Lower lobe of right lung (tissue), 2 donors: Measurements from ENCODE around the gene MINK1. TPM values are rescaled to one million over a fixed set of nuclear protein-coding genes. Genes with fewer than 3 reads are reported as not detected.

Source experiments
- ATAC-seq, 2 donors: fragments of 200-7000 bp; cut with Tn5 transposase; one replicate each; pipeline ENCODE4 v1.9.1; 2020 to 2022; ENCODE audit warnings: mild to moderate bottlenecking in 2 of 2, moderate library complexity in 2 of 2
- DNase-seq: peaks from one replicate; pipeline ENCODE4 v3.0.0-alpha.2; 2020
- H3K27ac ChIP-seq: fragments of 200-600 bp; one replicate; pipeline ENCODE4 v1.8.0; 2022
- H3K27me3 ChIP-seq: fragments of 200-600 bp; one replicate; pipeline ENCODE4 v1.8.0; 2022; ENCODE audit warnings: low read depth
- H3K36me3 ChIP-seq: fragments of 200-600 bp; one replicate; pipeline ENCODE4 v1.8.0; 2022; ENCODE audit warnings: mild to moderate bottlenecking
- H3K4me1 ChIP-seq: fragments of 200-600 bp; one replicate; pipeline ENCODE4 v1.8.0; 2022
- H3K4me3 ChIP-seq: fragments of 200-600 bp; one replicate; pipeline ENCODE4 v1.8.0; 2022; ENCODE audit warnings: mild to moderate bottlenecking
- H3K9me3 ChIP-seq: fragments of 200-600 bp; one replicate; pipeline ENCODE4 v1.8.0; 2022
- intact Hi-C: fragments of 100-400 bp; cut with DNase I; formaldehyde crosslinking; loops from one replicate; pipeline ENCODE4 v1.11.0; 2022
- total RNA-seq: library from RNA; stranded (reverse); fragmentation: NEBNext Ultra II Directional; extraction: Animal tissue kit (Norgen Biotek cat#: 25700); gene quantifications from one replicate; pipeline ENCODE4 v1.2.1, GENCODE V29; 2021
- TF ChIP-seq, protein P1 (sequence below): fragments of 200-600 bp; IDR thresholded peaks from one replicate; pipeline ENCODE4 v1.8.0; 2022; ENCODE audit warnings: antibody characterized with exemption, mild to moderate bottlenecking
- donor health status: DM: no; HTN: yes; CAD: no; lungs with severe emphysema.

The MINK1 gene
- total RNA-seq, 1 donor from 2014 or later = 155 TPM

- H3K36me3 ChIP-seq = peaks cover 88% of the 10 kb centered on the region
- intact Hi-C loops = no loop called here
- no peak for ATAC-seq
Observed at GRCh38 chr17:4893272-4893671, 60.1 kb downstream of the MINK1 start.

GRCh38 chr17:4893721-4894560 is 60.8 kb downstream of the MINK1 start:
- ATAC-seq = no peak
- no peak for DNase-seq
- H3K9me3 ChIP-seq = no peaks in the 10 kb centered on the region
- intact Hi-C loops = no loop called here
- H3K4me3 ChIP-seq = no peak overlapping the region
- no peaks in the 10 kb centered on the region for H3K27me3 ChIP-seq
- H3K27ac ChIP-seq = no peak overlapping the region
- H3K36me3 ChIP-seq = peaks cover 82% of the 10 kb centered on the region
- H3K4me1 ChIP-seq = peaks cover 9% of the 10 kb centered on the region
- TF ChIP-seq, protein P1, sequence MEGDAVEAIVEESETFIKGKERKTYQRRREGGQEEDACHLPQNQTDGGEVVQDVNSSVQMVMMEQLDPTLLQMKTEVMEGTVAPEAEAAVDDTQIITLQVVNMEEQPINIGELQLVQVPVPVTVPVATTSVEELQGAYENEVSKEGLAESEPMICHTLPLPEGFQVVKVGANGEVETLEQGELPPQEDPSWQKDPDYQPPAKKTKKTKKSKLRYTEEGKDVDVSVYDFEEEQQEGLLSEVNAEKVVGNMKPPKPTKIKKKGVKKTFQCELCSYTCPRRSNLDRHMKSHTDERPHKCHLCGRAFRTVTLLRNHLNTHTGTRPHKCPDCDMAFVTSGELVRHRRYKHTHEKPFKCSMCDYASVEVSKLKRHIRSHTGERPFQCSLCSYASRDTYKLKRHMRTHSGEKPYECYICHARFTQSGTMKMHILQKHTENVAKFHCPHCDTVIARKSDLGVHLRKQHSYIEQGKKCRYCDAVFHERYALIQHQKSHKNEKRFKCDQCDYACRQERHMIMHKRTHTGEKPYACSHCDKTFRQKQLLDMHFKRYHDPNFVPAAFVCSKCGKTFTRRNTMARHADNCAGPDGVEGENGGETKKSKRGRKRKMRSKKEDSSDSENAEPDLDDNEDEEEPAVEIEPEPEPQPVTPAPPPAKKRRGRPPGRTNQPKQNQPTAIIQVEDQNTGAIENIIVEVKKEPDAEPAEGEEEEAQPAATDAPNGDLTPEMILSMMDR = no peak

More at GRCh38 chr17:4893272-4893671, 60.1 kb downstream of the MINK1 start:
- TF ChIP-seq, protein P1 = no peak
- Histone ChIP-seq H3K9me3 (no peaks in the 10 kb centered on the region), H3K27me3 (no peaks in the 10 kb centered on the region), H3K27ac (no peak overlapping the region), H3K4me3 (no peak overlapping the region), H3K4me1 (peaks cover 2% of the 10 kb centered on the region)
- DNase-seq = no peak

DNA sequence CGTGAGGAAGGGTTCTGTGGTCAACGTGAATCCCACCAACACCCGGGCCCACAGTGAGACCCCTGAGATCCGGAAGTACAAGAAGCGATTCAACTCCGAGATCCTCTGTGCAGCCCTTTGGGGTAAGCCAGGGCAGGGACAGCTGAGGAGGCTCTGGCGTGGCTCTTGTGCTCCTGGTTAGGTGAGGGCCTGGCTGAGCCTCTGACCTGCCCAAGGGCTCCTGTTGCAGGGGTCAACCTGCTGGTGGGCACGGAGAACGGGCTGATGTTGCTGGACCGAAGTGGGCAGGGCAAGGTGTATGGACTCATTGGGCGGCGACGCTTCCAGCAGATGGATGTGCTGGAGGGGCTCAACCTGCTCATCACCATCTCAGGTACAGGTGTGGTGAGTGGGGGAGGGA is 62.0 kb downstream of the MINK1 start:
- TF ChIP-seq, protein P1 = no peak
- H3K4me1 ChIP-seq = peaks cover 16% of the 10 kb centered on the region
- intact Hi-C loops = no loop called here
- DNase-seq (no peak), ATAC-seq (no peak)
- H3K9me3 ChIP-seq = no peaks in the 10 kb centered on the region
- peaks cover 75% of the 10 kb centered on the region for H3K36me3 ChIP-seq
- H3K27ac ChIP-seq = no peak overlapping the region
- H3K27me3 ChIP-seq = peaks cover 6% of the 10 kb centered on the region
- no peak overlapping the region for H3K4me3 ChIP-seq

GRCh38 chr17:4895657-4896331 is 62.7 kb downstream of the MINK1 start:
- Histone ChIP-seq H3K4me3 (no peak overlapping the region), H3K27me3 (peaks cover 10% of the 10 kb centered on the region), H3K27ac (no peak overlapping the region), H3K9me3 (no peaks in the 10 kb centered on the region), H3K4me1 (peaks cover 23% of the 10 kb centered on the region), H3K36me3 (peaks cover 68% of the 10 kb centered on the region)
- DNase-seq (no peak), ATAC-seq (no peak)
- TF ChIP-seq, protein P1 = no peak
- intact Hi-C loops = no loop called here

GRCh38 chr17:4896332-4897197 is 63.4 kb downstream of the MINK1 start:
- Histone ChIP-seq H3K27me3 (peaks cover 10% of the 10 kb centered on the region), H3K36me3 (peaks cover 60% of the 10 kb centered on the region), H3K4me3 (no peak overlapping the region), H3K9me3 (no peaks in the 10 kb centered on the region), H3K27ac (no peak overlapping the region), H3K4me1 (peaks cover 29% of the 10 kb centered on the region)
- intact Hi-C loops = no loop called here
- TF ChIP-seq, protein P1 = no peak
- ATAC-seq (no peak), DNase-seq (no peak)
